Measurements from ENCODE around the gene PIK3C2B.
"Not testable (repeated sequence)": the region's sequence is repeated elsewhere in the genome, so short reads cannot be mapped to it uniquely, and the experiment has no call there.

PIK3C2B gene

DNA sequence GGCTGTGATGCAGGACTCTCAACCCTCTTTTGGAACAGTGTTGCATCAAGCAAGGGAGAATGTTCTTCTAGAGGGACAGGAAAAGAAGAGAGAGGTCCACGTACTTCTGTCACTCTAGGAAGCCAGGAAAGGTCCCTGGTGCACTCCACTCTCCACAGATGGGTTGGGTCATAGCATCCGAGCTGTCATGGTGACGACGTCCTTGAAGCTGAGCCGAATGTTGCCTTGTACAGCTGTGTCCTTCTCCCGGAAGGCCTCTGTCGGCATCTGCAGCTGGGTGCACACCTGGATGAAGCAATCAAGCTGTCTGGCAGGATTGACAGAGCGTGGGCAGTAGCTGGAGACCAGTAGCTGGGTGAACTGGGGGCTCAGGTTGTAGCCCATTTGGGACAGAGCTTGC is 34.1 kb upstream of the PIK3C2B start:
- in situ Hi-C loops (cut with MboI; ENCODE audit: low sequenced_read_pairs, unreplicated experiment) = no loop called here
- no peak for DNase-seq (ENCODE audit: low spot score)
- TF ChIP-seq, protein P1, sequence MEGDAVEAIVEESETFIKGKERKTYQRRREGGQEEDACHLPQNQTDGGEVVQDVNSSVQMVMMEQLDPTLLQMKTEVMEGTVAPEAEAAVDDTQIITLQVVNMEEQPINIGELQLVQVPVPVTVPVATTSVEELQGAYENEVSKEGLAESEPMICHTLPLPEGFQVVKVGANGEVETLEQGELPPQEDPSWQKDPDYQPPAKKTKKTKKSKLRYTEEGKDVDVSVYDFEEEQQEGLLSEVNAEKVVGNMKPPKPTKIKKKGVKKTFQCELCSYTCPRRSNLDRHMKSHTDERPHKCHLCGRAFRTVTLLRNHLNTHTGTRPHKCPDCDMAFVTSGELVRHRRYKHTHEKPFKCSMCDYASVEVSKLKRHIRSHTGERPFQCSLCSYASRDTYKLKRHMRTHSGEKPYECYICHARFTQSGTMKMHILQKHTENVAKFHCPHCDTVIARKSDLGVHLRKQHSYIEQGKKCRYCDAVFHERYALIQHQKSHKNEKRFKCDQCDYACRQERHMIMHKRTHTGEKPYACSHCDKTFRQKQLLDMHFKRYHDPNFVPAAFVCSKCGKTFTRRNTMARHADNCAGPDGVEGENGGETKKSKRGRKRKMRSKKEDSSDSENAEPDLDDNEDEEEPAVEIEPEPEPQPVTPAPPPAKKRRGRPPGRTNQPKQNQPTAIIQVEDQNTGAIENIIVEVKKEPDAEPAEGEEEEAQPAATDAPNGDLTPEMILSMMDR (IDR thresholded peaks at IDR 0.05; ENCODE audit: borderline replicate concordance, control extremely low read depth, extremely low read depth, insufficient read depth, missing control alignments) = no peak

GRCh38 chr1:204528241-204528640 is 33.6 kb upstream of the PIK3C2B start:
- in situ Hi-C loops (cut with MboI; ENCODE audit: low sequenced_read_pairs, unreplicated experiment) = no loop called here

DNA sequence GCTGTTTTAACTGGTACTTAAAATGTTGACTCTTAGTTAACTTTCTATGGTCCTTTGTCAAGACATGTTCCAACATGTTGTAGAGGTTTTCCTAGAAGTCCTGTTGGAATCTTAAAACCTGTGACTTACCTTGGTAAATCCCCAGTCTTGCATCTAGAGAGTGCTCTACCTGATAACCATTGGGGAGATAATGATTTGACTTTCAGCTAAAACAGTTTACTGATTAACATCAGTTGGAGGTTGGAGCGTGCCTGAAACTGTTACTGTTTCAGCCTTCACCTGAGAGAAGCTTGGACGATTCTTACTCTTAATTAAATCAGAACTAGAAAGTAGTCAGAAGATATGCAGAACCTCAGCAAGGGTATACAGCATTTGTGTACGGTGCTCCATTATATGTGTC is 30.4 kb upstream of the PIK3C2B start:
- TF ChIP-seq, protein P1 (IDR thresholded peaks at IDR 0.05; ENCODE audit: borderline replicate concordance, control extremely low read depth, extremely low read depth, insufficient read depth, missing control alignments) = no peak
- DNase-seq (ENCODE audit: low spot score) = no peak
- in situ Hi-C loops (cut with MboI; ENCODE audit: low sequenced_read_pairs, unreplicated experiment) = no loop called here

More at GRCh38 chr1:204528241-204528640, 33.6 kb upstream of the PIK3C2B start:
- DNase-seq (ENCODE audit: low spot score) = no peak
- TF ChIP-seq, protein P1 (IDR thresholded peaks at IDR 0.05; ENCODE audit: borderline replicate concordance, control extremely low read depth, extremely low read depth, insufficient read depth, missing control alignments) = no peak

GRCh38 chr1:204523605-204524215 is 29.1 kb upstream of the PIK3C2B start:
- in situ Hi-C loops (cut with MboI; ENCODE audit: low sequenced_read_pairs, unreplicated experiment) = no loop called here
- no peak for DNase-seq (ENCODE audit: low spot score)

GRCh38 chr1:204521941-204522521 is 27.4 kb upstream of the PIK3C2B start:
- DNase-seq (ENCODE audit: low spot score); in situ Hi-C loops (cut with MboI; ENCODE audit: low sequenced_read_pairs, unreplicated experiment): not testable (repeated sequence)

More at GRCh38 chr1:204523605-204524215, 29.1 kb upstream of the PIK3C2B start:
- TF ChIP-seq, protein P1 (IDR thresholded peaks at IDR 0.05; ENCODE audit: borderline replicate concordance, control extremely low read depth, extremely low read depth, insufficient read depth, missing control alignments) = no peak

GRCh38 chr1:204520834-204521709 is 26.5 kb upstream of the PIK3C2B start:
- in situ Hi-C loops (cut with MboI; ENCODE audit: low sequenced_read_pairs, unreplicated experiment) = no loop called here
- TF ChIP-seq, protein P1 (IDR thresholded peaks at IDR 0.05; ENCODE audit: borderline replicate concordance, control extremely low read depth, extremely low read depth, insufficient read depth, missing control alignments) = no peak
- peak; percentile 50 for DNase-seq (ENCODE audit: low spot score)

DNA sequence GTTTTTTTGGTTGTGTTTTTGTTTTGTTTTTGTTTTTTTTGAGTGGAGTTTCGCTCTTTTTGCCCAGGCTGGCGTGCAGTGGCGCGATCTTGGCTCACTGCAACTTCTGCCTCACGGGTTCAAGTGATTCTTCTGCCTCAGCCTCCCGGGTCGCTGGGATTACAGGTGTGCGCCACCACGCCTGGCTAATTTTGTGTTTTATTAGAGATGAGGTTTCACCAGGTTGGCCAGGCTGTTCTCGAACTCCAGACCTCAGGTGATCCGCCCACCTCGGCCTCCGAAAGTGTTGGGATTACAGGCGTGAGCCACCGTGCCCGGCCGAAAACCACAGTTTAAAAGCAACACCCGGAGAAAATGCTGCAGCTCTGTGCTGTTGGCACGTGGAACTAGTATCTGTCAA is 22.8 kb upstream of the PIK3C2B start:
- in situ Hi-C loops (cut with MboI; ENCODE audit: low sequenced_read_pairs, unreplicated experiment); DNase-seq (ENCODE audit: low spot score): not testable (repeated sequence)
